Activated B cell treated with CpG ODN at 0.5 μM for 24 hours (primary cell): ENCODE measurements around the gene ZNF680. TPM values are rescaled to one million over a fixed set of nuclear protein-coding genes. Genes with fewer than 3 reads are reported as not detected.

Source experiments
- ATAC-seq: fragments of 200-7000 bp; cut with Tn5 transposase; one replicate; pipeline ENCODE4 v1.10.0; 2021; ENCODE audit warnings: low read depth, mild to moderate bottlenecking, moderate library complexity
- CTCF ChIA-PET: fragments of 350-600 bp; sonication (Branson Sonifier 250); formaldehyde crosslinking; loops from one replicate; lab custom pipeline; 2021; ENCODE audit warnings: antibody characterized with exemption; lab: Charles Lee
- POLR2A ChIA-PET: fragments of 350-600 bp; sonication (Branson Sonifier 250); formaldehyde crosslinking; loops from one replicate; lab custom pipeline; 2021; ENCODE audit warnings: antibody characterized with exemption; lab: Charles Lee
- DNase-seq: peaks from one replicate; pipeline ENCODE4 v3.0.0; 2022
- H3K27ac Mint-ChIP-seq: one replicate; pipeline ENCODE4 v1.8.0; 2020; ENCODE audit warnings: mixed read lengths
- H3K27me3 Mint-ChIP-seq: one replicate; pipeline ENCODE4 v1.8.0; 2021; ENCODE audit warnings: mixed read lengths
- H3K36me3 Mint-ChIP-seq: one replicate; pipeline ENCODE4 v1.8.0; 2021; ENCODE audit warnings: low read depth, mixed read lengths
- H3K4me1 Mint-ChIP-seq: one replicate; pipeline ENCODE4 v1.8.0; 2021; ENCODE audit warnings: mixed read lengths
- H3K4me3 Mint-ChIP-seq: one replicate; pipeline ENCODE4 v1.8.0; 2020; ENCODE audit warnings: mild to moderate bottlenecking, mixed read lengths
- H3K9me3 Mint-ChIP-seq: one replicate; pipeline ENCODE4 v1.8.0; 2020; ENCODE audit warnings: mixed read lengths
- intact Hi-C: fragments of 100-400 bp; cut with micrococcal nuclease; formaldehyde crosslinking; loops from one replicate; pipeline ENCODE4 v1.15.1; 2024
- total RNA-seq: library from RNA; stranded (reverse); gene quantifications from 2 replicates; pipeline ENCODE4 v1.2.3, GENCODE V29; 2022
- TF ChIP-seq, protein P1 (sequence below): fragments of 200-600 bp; IDR thresholded peaks from one replicate; pipeline ENCODE4 v1.8.0; 2022; ENCODE audit warnings: antibody characterized with exemption, mild to moderate bottlenecking

Gene ZNF680
- total RNA-seq, 1 donor from 2014 or later, result 22.0 TPM

DNA sequence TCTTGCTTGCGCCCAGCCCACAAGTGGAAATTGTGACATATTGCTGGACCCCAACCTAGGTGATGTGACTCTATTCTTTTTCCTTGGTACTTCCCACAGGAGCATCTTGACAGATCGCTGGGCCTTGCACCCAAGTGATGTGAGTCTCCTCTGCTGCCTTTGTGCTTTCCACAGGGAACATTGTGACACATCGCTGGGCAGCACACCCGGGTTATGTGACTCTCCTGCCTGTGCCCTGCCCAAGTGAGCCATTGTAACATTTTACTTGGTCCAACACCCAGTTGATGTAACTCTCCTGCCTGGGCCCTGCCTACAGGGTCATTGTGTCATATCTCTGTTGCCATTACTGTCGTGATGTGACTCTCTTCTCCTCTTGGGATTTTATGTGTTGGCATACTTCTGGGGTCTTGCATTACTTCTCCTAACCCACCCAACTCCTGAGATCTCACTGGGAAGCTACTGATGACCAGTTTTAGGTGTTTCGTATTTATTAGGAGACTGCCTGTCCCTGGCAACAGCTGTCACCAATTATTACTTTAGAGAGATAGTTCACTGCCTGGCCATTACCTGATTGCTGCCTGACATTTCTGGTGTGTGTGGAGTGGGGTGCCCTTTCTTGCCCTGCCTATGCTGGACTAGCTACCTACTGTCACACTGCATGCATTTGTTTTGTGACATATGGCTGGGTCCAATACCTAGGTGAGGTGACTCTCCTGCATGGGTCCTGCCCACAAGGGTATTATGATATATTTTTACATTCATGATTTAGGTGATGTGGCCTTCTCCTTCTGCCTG lies 45.4 kb upstream of the ZNF680 start:
- ChIA-PET POLR2A (no interaction called here), CTCF (no interaction called here)
- TF ChIP-seq, protein P1, sequence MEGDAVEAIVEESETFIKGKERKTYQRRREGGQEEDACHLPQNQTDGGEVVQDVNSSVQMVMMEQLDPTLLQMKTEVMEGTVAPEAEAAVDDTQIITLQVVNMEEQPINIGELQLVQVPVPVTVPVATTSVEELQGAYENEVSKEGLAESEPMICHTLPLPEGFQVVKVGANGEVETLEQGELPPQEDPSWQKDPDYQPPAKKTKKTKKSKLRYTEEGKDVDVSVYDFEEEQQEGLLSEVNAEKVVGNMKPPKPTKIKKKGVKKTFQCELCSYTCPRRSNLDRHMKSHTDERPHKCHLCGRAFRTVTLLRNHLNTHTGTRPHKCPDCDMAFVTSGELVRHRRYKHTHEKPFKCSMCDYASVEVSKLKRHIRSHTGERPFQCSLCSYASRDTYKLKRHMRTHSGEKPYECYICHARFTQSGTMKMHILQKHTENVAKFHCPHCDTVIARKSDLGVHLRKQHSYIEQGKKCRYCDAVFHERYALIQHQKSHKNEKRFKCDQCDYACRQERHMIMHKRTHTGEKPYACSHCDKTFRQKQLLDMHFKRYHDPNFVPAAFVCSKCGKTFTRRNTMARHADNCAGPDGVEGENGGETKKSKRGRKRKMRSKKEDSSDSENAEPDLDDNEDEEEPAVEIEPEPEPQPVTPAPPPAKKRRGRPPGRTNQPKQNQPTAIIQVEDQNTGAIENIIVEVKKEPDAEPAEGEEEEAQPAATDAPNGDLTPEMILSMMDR, result no peak
- DNase-seq (no peak), ATAC-seq (no peak)
- intact Hi-C loops, result no loop called here
- Mint-ChIP-seq H3K27ac (no peak overlapping the region), H3K36me3 (no peaks in the 10 kb centered on the region), H3K4me3 (no peak overlapping the region), H3K9me3 (no peaks in the 10 kb centered on the region), H3K4me1 (no peaks in the 10 kb centered on the region), H3K27me3 (no peaks in the 10 kb centered on the region)

DNA sequence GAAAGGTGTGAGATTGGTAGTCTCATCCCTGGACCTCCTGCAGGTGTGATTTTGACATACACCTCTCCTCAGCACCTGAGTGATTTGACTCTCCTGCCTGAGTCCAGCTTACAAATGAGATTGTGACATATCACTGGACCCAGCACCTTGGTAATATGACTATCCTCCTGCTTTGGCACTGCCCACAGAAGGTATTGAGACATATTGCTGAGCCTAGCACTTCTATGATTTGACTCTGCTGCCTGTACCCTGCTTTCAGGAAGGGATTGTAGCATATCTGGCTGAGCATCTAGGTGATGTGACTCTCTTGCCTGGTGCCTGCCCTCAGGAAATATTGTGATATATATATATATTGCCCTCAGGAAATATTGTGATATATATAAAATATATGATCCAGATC lies 43.5 kb upstream of the ZNF680 start:
- Mint-ChIP-seq H3K9me3 (no peaks in the 10 kb centered on the region), H3K36me3 (no peaks in the 10 kb centered on the region), H3K27ac (no peak overlapping the region), H3K4me1 (no peaks in the 10 kb centered on the region), H3K27me3 (no peaks in the 10 kb centered on the region), H3K4me3 (no peak overlapping the region)
- DNase-seq (no peak), ATAC-seq (no peak)
- intact Hi-C loops, result no loop called here
- TF ChIP-seq, protein P1, result no peak
- CTCF ChIA-PET, result no interaction called here
- POLR2A ChIA-PET, result no interaction called here

DNA sequence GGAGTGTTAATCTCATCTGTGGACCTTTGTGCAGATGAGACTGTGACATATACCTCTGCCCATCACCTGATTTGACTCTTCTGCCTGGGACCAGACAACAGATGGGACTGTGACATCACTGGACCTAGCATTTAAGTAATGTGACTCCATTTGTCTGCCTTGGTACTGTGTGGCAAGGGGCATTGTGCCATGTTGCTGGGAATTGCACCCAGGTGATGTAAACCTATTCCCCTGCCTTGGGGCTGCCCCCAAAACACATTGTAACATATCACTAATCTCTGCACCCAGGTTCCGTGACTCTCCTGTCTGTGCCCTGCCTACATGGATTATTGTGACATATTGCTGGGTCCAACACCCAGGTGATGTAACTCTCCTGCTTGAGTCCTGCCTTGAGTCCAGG lies 40.4 kb upstream of the ZNF680 start:
- CTCF ChIA-PET, result no interaction called here

DNA sequence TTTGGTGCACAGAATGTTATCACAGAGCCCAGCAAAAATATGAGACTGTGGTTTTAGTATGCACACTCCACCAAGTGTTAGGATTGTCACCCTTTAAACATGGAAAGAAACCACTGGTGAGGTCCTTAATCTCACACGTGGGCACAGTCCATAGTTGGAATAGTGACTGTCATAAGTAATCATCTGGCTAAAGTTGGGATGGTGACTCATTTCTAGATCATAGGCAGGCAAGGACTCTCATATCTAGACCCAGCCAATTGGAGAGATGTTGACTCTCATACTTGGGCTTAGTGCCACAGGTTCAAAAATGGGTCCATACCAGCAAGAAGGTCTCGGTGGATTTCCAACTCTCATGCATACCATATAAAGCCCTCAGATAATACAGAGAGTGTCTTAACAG lies 39.6 kb upstream of the ZNF680 start:
- Mint-ChIP-seq H3K4me1 (no peaks in the 10 kb centered on the region), H3K27me3 (no peaks in the 10 kb centered on the region), H3K9me3 (no peaks in the 10 kb centered on the region), H3K4me3 (no peak overlapping the region), H3K36me3 (no peaks in the 10 kb centered on the region), H3K27ac (no peak overlapping the region)
- ChIA-PET POLR2A (no interaction called here), CTCF (no interaction called here)
- intact Hi-C loops, result no loop called here
- no peak for DNase-seq
- TF ChIP-seq, protein P1, result no peak
- ATAC-seq, result no peak

More for the DNA sequence above, 40.4 kb upstream of the ZNF680 start:
- TF ChIP-seq, protein P1, result no peak
- DNase-seq, result no peak
- no peaks in the 10 kb centered on the region for H3K27me3 Mint-ChIP-seq
- intact Hi-C loops, result no loop called here
- H3K4me3 Mint-ChIP-seq, result no peak overlapping the region
- no peak overlapping the region for H3K27ac Mint-ChIP-seq
- POLR2A ChIA-PET, result no interaction called here
- ATAC-seq, result no peak
- H3K36me3 Mint-ChIP-seq, result no peaks in the 10 kb centered on the region
- no peaks in the 10 kb centered on the region for H3K9me3 Mint-ChIP-seq
- H3K4me1 Mint-ChIP-seq, result no peaks in the 10 kb centered on the region

DNA sequence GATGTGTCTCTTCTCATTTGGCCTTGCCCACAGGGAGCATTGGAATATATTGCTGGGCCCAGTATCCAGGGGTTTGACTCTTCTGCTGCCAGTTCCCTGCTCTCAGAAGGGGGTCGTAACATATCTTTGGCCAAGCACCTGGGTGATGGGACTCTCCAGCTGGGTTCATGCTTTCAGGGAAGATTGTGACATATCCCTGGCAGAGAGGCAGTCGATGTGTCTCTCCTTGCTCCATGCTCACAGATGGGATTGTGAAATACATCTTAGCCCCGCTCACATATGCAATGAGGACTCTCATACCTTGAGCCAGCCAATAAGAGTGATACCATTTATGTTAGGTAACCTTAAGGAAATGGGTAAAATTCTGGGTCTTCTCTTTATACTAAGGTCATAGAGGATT lies 39.2 kb upstream of the ZNF680 start:
- H3K4me1 Mint-ChIP-seq, result no peaks in the 10 kb centered on the region
- H3K36me3 Mint-ChIP-seq, result no peaks in the 10 kb centered on the region
- DNase-seq, result no peak
- intact Hi-C loops, result no loop called here
- no peak overlapping the region for H3K27ac Mint-ChIP-seq
- TF ChIP-seq, protein P1, result no peak
- no peak overlapping the region for H3K4me3 Mint-ChIP-seq
- H3K27me3 Mint-ChIP-seq, result no peaks in the 10 kb centered on the region
- no peaks in the 10 kb centered on the region for H3K9me3 Mint-ChIP-seq
- ChIA-PET POLR2A (no interaction called here), CTCF (no interaction called here)
- no peak for ATAC-seq
